GM21381 (cell line): Measurements from ENCODE around the gene MASP1.
A peak's percentile ranks its signal among the peaks of the same experiment; 100 is the strongest.

Experiments used
- ATAC-seq: cut with Tn5 transposase; IDR thresholded peaks from one replicate; pipeline ENCODE4 v1.9.1; 2021; ENCODE audit warnings: mild to moderate bottlenecking, moderate library complexity; ENCODE audit not compliant: unreplicated experiment

MASP1 gene, protein sequence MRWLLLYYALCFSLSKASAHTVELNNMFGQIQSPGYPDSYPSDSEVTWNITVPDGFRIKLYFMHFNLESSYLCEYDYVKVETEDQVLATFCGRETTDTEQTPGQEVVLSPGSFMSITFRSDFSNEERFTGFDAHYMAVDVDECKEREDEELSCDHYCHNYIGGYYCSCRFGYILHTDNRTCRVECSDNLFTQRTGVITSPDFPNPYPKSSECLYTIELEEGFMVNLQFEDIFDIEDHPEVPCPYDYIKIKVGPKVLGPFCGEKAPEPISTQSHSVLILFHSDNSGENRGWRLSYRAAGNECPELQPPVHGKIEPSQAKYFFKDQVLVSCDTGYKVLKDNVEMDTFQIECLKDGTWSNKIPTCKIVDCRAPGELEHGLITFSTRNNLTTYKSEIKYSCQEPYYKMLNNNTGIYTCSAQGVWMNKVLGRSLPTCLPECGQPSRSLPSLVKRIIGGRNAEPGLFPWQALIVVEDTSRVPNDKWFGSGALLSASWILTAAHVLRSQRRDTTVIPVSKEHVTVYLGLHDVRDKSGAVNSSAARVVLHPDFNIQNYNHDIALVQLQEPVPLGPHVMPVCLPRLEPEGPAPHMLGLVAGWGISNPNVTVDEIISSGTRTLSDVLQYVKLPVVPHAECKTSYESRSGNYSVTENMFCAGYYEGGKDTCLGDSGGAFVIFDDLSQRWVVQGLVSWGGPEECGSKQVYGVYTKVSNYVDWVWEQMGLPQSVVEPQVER

GRCh38 chr3:187291512-187292132 lies at the start of gene MASP1:
TSS of gene MASP1 (minus strand) at chr3:187291737. CDS start at chr3:187291632, 105 bp downstream.
- ATAC-seq, result no peak

DNA sequence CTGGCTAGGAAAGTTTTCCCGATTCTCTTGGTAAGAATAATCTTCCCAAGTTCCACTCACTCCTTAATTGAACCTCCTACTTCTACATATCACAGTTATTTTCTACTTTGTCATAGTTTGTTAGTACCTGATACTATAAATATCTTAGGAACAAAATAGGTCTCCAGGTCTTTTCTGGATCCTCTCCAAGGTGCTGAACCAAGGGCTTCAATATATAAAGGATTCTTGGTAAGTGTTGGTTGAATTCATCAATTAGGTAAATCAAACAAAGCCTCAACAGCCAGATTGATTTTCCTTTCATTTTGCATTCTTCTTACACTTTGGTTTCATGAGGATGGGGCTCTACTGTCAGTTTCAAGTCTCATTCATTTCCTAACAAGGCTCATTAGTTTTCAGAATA lies 49.0 kb upstream of the MASP1 start:
- no peak for ATAC-seq

DNA sequence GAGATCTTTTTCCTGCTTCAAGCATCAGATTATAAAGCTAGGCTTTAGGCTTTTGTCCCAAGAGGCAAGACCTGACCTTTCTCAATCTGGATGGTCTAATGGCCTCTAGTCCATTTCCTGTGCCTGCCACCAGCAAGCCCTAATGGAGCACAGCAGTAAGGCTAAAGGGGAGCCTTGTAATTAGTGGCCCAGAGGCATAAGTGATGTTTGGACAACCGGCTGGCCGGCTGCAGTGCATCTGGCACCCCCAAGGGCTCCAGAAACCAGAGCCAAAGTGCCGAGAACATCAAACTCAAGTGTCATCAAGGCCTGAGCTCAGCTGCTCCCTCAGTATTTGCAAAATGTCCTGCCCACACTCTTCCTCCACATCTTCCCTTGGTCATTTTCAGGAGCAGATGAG lies 44.8 kb upstream of the MASP1 start:
- no peak for ATAC-seq

GRCh38 chr3:187334904-187335303 lies 43.4 kb upstream of the MASP1 start:
- ATAC-seq, result no peak

GRCh38 chr3:187328691-187329090 lies 37.2 kb upstream of the MASP1 start:
- no peak for ATAC-seq

- ATAC-seq, result no peak
Observed at GRCh38 chr3:187327845-187328244, 36.3 kb upstream of the MASP1 start.

- ATAC-seq, result no peak
Observed at GRCh38 chr3:187325632-187326031, 34.1 kb upstream of the MASP1 start.

GRCh38 chr3:187323091-187323490 lies 31.6 kb upstream of the MASP1 start:
- no peak for ATAC-seq

DNA sequence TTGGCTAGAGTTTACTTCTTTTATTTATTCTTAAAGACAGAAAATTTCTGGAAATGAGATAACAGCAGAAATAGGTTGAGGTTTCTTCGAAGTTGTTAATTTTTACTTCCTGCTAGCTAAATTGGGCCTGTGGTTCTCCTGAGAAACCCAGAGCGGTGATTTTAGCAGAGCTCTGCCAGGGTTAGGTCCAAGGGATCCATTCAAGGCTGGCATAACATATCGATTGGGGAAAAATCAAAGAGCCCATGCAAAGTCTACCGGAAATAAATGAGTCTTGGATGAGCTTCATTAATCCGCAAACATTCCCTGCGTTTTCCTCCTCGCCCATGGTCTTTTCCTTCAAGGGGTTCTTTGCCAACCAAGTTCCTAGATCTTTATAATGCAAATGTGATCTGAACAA lies 30.8 kb upstream of the MASP1 start:
- no peak for ATAC-seq

- no peak for ATAC-seq
Observed at GRCh38 chr3:187321766-187322165, 30.2 kb upstream of the MASP1 start.

DNA sequence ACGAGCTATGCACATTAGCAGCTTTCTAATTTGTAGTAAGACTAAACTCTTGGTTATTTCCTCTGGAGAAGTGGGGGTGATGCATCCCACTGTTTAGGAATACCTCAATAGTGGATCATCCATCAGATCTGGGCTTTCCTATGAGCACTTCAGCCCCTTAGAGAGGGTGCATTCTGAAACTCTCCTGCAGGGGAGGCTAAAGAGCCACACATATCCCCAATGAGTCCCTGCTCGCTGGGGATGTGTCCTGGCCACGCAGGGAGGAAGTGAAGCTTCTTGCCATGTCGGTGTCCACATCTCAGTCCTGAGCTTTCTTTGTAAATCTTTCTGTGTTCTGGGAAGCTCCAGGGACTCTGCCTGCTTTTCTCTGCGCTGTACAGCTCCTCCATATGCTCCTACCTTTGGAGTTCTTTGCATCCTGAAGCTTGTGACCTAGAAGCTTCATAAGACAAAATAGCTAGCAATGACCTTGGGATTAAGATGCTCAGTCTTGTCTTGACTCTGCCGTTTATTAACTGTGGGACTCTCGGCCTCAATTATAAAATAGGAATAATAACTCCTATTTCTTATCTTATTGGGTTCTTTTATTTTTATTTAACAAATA lies 28.3 kb upstream of the MASP1 start:
- peak; percentile 81 for ATAC-seq

- no peak for ATAC-seq
Observed at GRCh38 chr3:187318819-187319616, 27.5 kb upstream of the MASP1 start.

DNA sequence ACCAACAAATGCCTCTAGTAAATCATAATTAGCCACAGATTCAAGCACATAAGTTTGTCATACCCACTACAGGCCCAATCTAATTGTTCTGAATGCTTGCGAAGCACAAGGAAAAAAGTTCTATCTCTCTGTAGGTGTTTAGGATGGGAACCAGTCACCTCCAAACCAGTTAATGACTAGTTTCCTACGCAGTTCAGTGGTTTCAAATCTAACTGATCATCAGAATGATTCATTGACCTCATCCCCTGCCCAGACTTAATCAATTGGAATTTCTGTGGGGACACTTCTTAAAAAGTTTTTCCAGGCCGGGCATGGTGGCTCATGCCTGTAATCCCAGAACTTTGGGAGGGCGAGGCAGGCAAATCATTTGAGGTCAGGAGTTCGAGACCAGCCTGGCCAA lies 24.3 kb upstream of the MASP1 start:
- ATAC-seq, result no peak

- ATAC-seq, result no peak
Observed at GRCh38 chr3:187314176-187314575, 22.6 kb upstream of the MASP1 start.

GRCh38 chr3:187310954-187311470 lies 19.5 kb upstream of the MASP1 start:
- no peak for ATAC-seq

GRCh38 chr3:187310226-187310625 lies 18.7 kb upstream of the MASP1 start:
- no peak for ATAC-seq

GRCh38 chr3:187305881-187306280 lies 14.3 kb upstream of the MASP1 start:
- ATAC-seq, result no peak

GRCh38 chr3:187299611-187300010 lies 8.1 kb upstream of the MASP1 start:
- ATAC-seq, result no peak

GRCh38 chr3:187296911-187297310 lies 5.4 kb upstream of the MASP1 start:
- no peak for ATAC-seq

- no peak for ATAC-seq
Observed at GRCh38 chr3:187296058-187296457, 4.5 kb upstream of the MASP1 start.
